ENCODE results near the gene P3H2.

- TF ChIP-seq TCF7L2 (IDR thresholded peaks at IDR 0.05; ENCODE audit: borderline replicate concordance, extremely low read depth, insufficient read depth, insufficient read length): no peak
- TF ChIP-seq YY1 (IDR thresholded peaks at IDR 0.05; ENCODE audit: extremely low read depth, insufficient replicate concordance, low read depth, low read length): no peak
- TF ChIP-seq EZH2 (IDR thresholded peaks at IDR 0.05): no peak
- TF ChIP-seq SP1 (IDR thresholded peaks at IDR 0.05; ENCODE audit: low read depth): no peak
- TF ChIP-seq CTCF (IDR thresholded peaks at IDR 0.05 in 2 of 3, conservative IDR thresholded peaks at IDR 0.05 in 1 of 3; ENCODE audit: borderline replicate concordance in 1 of 3, insufficient read depth in 1 of 3, low read depth in 2 of 3, low read length in 2 of 3): no peak
- no peak for TF ChIP-seq REST (IDR thresholded peaks at IDR 0.05; ENCODE audit: low read depth)
- TF ChIP-seq SRF (IDR thresholded peaks at IDR 0.05; ENCODE audit: low read depth): no peak
Observed at GRCh38 chr3:190019006-190019405, 101.7 kb downstream of the P3H2 start.

Data from HCT116 (cell line).